Mucosa of descending colon (tissue), 3 donors: ENCODE results near the gene MLN. TPM values are rescaled to one million over a fixed set of nuclear protein-coding genes. Genes with fewer than 3 reads are reported as not detected.

ENCODE experiments used
- ATAC-seq: fragments of 200-7000 bp; cut with Tn5 transposase; one replicate; pipeline ENCODE4 v1.9.1; 2020; ENCODE audit warnings: mild to moderate bottlenecking, moderate library complexity
- DNase-seq, 3 donors: peaks; one replicate each; pipeline ENCODE4 v3.0.0-alpha.2; 2020
- H3K36me3 ChIP-seq: fragments of 200-600 bp; one replicate; pipeline ENCODE4 v1.8.0; 2021; ENCODE audit warnings: low read depth, mild to moderate bottlenecking
- H3K4me1 ChIP-seq: fragments of 200-600 bp; one replicate; pipeline ENCODE4 v1.8.0; 2021; ENCODE audit warnings: low read depth, mild to moderate bottlenecking
- H3K4me3 ChIP-seq: fragments of 200-600 bp; one replicate; pipeline ENCODE4 v1.8.0; 2021; ENCODE audit warnings: mild to moderate bottlenecking
- H3K9me3 ChIP-seq: fragments of 200-600 bp; one replicate; pipeline ENCODE4 v1.8.0; 2021; ENCODE audit warnings: mild to moderate bottlenecking
- intact Hi-C, 2 donors: fragments of 100-400 bp; cut with DNase I in 1 of 2; cut with micrococcal nuclease in 1 of 2; formaldehyde crosslinking; loops; one replicate each; pipeline versions ENCODE4 v1.11.0 to v1.11.1; 2022; cut with DNase I, micrococcal nuclease
- total RNA-seq, 3 donors: library from RNA; stranded (reverse); fragmentation: NEBNext Ultra II Directional in 2 of 3; extraction: Animal tissue kit (Norgen Biotek cat#: 25700) in 2 of 3; gene quantifications; one replicate each; pipeline versions ENCODE4 v1.2.1 to v1.2.4, GENCODE V29; 2021 to 2023
- TF ChIP-seq, protein P1 (sequence below): fragments of 200-600 bp; IDR thresholded peaks from one replicate; pipeline ENCODE4 v1.8.0; 2022; ENCODE audit warnings: antibody characterized with exemption, mild to moderate bottlenecking
- donor health status: DM: no; HTN: no; CAD: no; lungs with moderate emphysema.
- donor health status: DM: no; HTN: no; CAD: no.
- donor health status: DM: no; HTN: yes; CAD: no.

Gene MLN
- total RNA-seq, 3 donors from 2014 or later = not detected

DNA sequence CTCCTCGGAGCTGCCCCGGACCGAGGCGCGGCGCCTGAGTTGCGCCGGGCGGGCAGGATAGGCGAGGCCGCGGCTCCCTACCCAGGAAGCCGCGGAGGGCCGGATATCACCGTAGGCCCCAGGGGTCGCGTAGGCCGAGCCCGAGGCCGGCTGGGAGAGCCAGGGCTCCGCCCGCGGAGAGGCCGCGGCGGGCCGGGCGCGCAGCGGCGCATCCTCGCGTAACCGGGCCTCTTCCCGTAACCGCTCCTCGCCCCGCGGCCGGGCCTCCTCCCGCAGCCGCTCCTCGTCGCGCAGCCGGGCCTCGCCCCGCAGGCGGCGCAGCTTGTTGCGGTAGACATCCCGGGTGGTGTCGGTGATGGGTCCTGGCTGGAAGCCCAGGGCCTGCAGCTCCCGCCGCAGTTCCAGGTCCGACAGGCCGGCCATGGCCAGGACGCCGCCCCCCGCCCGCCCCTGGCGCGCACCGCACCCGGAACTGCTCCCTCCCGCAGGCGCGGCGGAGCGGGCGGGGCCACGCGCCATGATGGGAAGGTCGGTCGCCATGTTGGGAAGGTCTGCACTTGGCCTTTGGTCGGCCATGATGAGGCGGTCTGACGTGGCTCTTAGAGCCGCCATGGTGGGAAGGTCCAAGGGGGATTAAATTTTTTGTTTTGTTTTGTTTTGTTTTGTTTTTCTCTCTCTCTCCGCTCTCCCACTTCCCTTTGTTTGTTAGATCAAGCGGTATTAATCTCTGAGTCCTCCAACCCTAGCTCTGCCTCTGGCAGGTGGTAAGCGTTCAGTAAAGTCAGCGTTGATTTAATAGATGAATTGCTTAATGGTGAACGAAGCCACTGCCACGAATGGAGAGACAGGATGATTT, 14.9 kb downstream of the MLN start, which contains the start of gene LEMD2:
TSS of gene LEMD2 (minus strand) at position 437 of the 856 bp plus-strand sequence. CDS start at position 423, 14 bp downstream.
- Histone ChIP-seq H3K4me1 (peaks cover 29% of the 10 kb centered on the region), H3K4me3 (peak within 1 kb of the TSS; percentile 95), H3K36me3 (peaks cover 2% of the 10 kb centered on the region), H3K9me3 (no peaks in the 10 kb centered on the region)
- intact Hi-C loops = no loop called here
- TF ChIP-seq, protein P1, sequence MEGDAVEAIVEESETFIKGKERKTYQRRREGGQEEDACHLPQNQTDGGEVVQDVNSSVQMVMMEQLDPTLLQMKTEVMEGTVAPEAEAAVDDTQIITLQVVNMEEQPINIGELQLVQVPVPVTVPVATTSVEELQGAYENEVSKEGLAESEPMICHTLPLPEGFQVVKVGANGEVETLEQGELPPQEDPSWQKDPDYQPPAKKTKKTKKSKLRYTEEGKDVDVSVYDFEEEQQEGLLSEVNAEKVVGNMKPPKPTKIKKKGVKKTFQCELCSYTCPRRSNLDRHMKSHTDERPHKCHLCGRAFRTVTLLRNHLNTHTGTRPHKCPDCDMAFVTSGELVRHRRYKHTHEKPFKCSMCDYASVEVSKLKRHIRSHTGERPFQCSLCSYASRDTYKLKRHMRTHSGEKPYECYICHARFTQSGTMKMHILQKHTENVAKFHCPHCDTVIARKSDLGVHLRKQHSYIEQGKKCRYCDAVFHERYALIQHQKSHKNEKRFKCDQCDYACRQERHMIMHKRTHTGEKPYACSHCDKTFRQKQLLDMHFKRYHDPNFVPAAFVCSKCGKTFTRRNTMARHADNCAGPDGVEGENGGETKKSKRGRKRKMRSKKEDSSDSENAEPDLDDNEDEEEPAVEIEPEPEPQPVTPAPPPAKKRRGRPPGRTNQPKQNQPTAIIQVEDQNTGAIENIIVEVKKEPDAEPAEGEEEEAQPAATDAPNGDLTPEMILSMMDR = no peak
- DNase-seq (peak; percentile 95 to 98 (median 95)), ATAC-seq (peak; percentile 97)

DNA sequence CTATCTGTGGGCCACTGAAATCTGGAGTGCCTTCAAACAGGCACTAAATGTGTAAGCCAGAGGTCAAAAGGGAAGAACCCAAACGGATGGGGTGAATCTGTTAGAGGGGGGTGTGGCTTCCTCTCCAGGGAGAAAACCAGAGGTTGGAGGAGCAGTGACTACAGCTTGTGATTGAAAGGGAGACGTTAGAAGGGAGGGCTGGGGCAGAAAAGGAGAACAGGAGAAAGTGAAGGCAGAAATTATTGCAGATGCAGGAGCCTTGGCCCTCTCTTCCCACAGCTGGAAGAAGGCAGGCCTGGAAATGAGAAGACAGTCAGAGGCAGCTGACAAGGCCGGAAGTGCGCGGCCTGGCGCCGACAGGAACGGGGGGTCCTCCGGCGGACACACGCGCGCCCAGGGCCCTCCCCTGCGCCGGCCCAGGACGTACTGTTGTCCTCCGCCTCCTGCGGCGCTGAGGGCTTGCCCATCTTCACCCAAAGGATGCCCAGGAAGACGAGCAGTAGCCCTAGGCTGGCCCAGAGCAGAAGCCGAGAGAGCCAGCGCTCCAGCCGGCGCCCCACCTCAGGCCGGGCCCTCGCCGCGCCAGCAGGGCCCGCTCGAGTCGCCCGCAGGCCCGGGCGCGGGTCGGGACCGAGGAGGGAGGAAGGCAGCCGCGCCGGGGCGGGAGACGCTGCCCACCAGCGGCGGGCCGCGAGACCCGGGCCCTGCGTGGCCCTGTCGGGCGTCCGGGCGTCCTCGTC, 15.7 kb downstream of the MLN start:
- no peaks in the 10 kb centered on the region for H3K9me3 ChIP-seq
- H3K4me1 ChIP-seq = peaks cover 29% of the 10 kb centered on the region
- peaks cover 7% of the 10 kb centered on the region for H3K36me3 ChIP-seq
- TF ChIP-seq, protein P1 = no peak
- peak; percentile 66 for ATAC-seq
- intact Hi-C loops = no loop called here
- peak overlapping the region; percentile 95 for H3K4me3 ChIP-seq
- DNase-seq = peak; percentile 69 to 86 (median 79)

DNA sequence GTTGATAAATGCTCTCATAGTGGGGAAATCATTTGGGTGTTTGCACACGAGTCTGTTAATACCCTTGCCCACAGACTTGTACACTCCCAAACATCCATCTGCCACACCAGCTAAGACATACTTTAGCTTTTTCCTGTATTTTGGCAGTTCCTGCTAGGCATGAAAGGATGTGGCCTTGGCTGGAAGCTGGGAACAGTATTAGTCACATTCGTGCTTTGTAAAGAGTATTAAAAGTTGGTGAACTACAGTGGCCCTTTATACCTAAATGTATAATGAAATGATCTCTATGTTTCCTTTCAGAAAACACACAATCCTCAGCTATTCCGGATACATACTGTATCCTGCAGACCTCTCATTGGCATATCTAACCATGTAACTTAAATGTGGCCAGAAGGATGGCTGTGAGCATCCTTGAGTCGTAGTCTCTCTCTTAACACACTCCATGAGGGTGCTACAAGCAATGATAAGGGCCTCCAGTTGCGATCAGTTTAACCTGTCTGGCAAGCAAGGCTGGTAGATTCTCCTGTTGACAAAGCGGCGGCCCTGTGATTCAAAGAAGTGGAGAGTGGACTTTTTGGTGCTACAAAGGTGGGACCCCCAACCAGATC, 16.4 kb downstream of the MLN start:
- ATAC-seq (no peak), DNase-seq (peak in 1 of 3 donors; percentile 26)
- Histone ChIP-seq H3K36me3 (peaks cover 7% of the 10 kb centered on the region), H3K4me1 (peaks cover 29% of the 10 kb centered on the region), H3K9me3 (no peaks in the 10 kb centered on the region), H3K4me3 (no peak overlapping the region)
- TF ChIP-seq, protein P1 = no peak
- intact Hi-C loops = no loop called here

DNA sequence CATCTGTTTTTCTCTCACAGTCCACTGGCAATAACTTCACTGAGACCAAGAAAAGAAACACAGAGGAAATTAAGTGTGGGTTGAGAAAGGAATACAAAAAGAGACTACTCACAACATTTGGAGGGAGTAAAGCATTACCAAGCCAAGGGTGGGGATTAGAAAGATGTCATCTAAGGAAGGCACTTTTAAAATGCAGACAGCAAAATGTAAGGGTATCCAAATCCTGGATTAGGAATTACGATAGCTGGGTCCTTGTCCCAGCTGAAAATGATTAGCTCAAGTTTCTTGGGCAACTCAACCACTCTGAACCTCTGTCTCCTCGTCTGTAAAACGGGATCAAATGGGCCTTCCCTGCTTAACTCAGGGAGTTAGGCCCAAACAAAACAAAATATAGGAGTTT, 17.1 kb downstream of the MLN start:
- Histone ChIP-seq H3K4me1 (peaks cover 29% of the 10 kb centered on the region), H3K4me3 (no peak overlapping the region), H3K9me3 (no peaks in the 10 kb centered on the region), H3K36me3 (peaks cover 7% of the 10 kb centered on the region)
- TF ChIP-seq, protein P1 = no peak
- ATAC-seq (no peak), DNase-seq (no peak)
- intact Hi-C loops = no loop called here

DNA sequence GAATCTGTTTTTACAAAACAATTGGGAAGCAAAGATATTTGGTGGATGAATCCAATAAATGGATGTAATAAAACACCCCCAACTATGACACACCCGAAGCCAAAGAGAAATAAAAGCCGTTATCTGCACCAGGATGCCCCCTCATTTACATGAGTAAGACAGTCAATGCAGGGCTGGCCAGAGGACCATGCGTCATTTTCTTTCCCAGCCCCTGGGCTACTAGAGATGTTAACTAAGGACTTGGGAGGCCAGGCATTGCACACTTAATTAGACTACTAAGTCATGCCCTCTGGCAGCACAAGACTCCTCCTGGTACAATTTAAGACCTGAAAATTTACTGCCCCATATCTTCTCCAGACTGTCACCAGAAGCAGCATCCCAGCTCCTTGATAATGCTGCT, 18.0 kb downstream of the MLN start:
- no peak overlapping the region for H3K4me3 ChIP-seq
- intact Hi-C loops = no loop called here
- no peaks in the 10 kb centered on the region for H3K9me3 ChIP-seq
- ATAC-seq (no peak), DNase-seq (peak in 1 of 3 donors; percentile 8)
- H3K4me1 ChIP-seq = peaks cover 29% of the 10 kb centered on the region
- TF ChIP-seq, protein P1 = no peak
- H3K36me3 ChIP-seq = peaks cover 7% of the 10 kb centered on the region
